ENCODE data around the gene OXGR1. TPM values are rescaled to one million over a fixed set of nuclear protein-coding genes. Genes with fewer than 3 reads are reported as not detected.
A peak's percentile ranks its signal among the peaks of the same experiment; 100 is the strongest.

OXGR1 gene
- total and polyA plus RNA-seq, 4 experiments from 2014 or later = not detected

- no peak overlapping the region for H3K4me3 Mint-ChIP-seq
- Histone ChIP-seq H3K4me1 (ENCODE audit: insufficient read depth, low read length) (no peaks in the 10 kb centered on the region), H3K4me3 (ENCODE audit: low read length in 2 of 2) (no peak overlapping the region), H3K27ac (ENCODE audit: low read depth, low read length) (no peak overlapping the region), H3K9me3 (ENCODE audit: control insufficient read depth in 1 of 2, low read length in 2 of 2) (peaks cover 0 to 20% of the 10 kb centered on the region in 2 donors), H3K36me3 (ENCODE audit: insufficient read depth, low read length) (no peaks in the 10 kb centered on the region), H3K27me3 (ENCODE audit: insufficient read depth, low read length) (no peaks in the 10 kb centered on the region)
- DNase-seq = no peak
- H3K9me3 Mint-ChIP-seq = peaks cover 8 to 36% (median 25%) of the 10 kb centered on the region in 8 donors
- peaks cover 0 to 2% of the 10 kb centered on the region in 2 donors for H3K27me3 Mint-ChIP-seq
- no peaks in the 10 kb centered on the region for H3K4me1 Mint-ChIP-seq
- peaks cover 3 to 5% of the 10 kb centered on the region in 2 donors for H3K36me3 Mint-ChIP-seq
- no peak overlapping the region for H3K27ac Mint-ChIP-seq
- ChIA-PET CTCF (ENCODE audit: partially characterized antibody) (no interaction called here), POLR2A (ENCODE audit: partially characterized antibody) (no interaction called here)
- intact Hi-C loops (cut with micrococcal nuclease) = no loop called here
Measured at GRCh38 chr13:96963786-96964475, 30.3 kb downstream of the OXGR1 start.

- CTCF ChIA-PET (ENCODE audit: partially characterized antibody) = interaction anchor here (0.6 kb wide), 1 partner anchor 146 kb away, joined by 3 read pairs; no protein-coding TSS in a partner anchor
- H3K4me3 ChIP-seq (ENCODE audit: low read length in 2 of 2) = no peak overlapping the region
- Mint-ChIP-seq H3K27me3 (peaks cover 0 to 2% of the 10 kb centered on the region in 2 donors), H3K9me3 (peaks cover 0 to 7% (median under 1%) of the 10 kb centered on the region in 8 donors), H3K4me1 (no peaks in the 10 kb centered on the region), H3K4me3 (no peak overlapping the region), H3K27ac (no peak overlapping the region), H3K36me3 (no peaks in the 10 kb centered on the region)
- intact Hi-C loops (cut with micrococcal nuclease) = no loop called here
- H3K27ac ChIP-seq (ENCODE audit: low read depth, low read length) = no peak overlapping the region
- no peak for DNase-seq
- POLR2A ChIA-PET (ENCODE audit: partially characterized antibody) = no interaction called here
- H3K36me3 ChIP-seq (ENCODE audit: insufficient read depth, low read length) = no peaks in the 10 kb centered on the region
- H3K27me3 ChIP-seq (ENCODE audit: insufficient read depth, low read length) = no peaks in the 10 kb centered on the region
- no peaks in the 10 kb centered on the region for H3K4me1 ChIP-seq (ENCODE audit: insufficient read depth, low read length)
- no peaks in the 10 kb centered on the region for H3K9me3 ChIP-seq (ENCODE audit: control insufficient read depth in 1 of 2, low read length in 2 of 2)
Measured at GRCh38 chr13:96960379-96960778, 33.9 kb downstream of the OXGR1 start.

GRCh38 chr13:96958286-96958891 is 35.9 kb downstream of the OXGR1 start:
- DNase-seq = no peak
- no peaks in the 10 kb centered on the region for H3K36me3 ChIP-seq (ENCODE audit: insufficient read depth, low read length)
- intact Hi-C loops (cut with micrococcal nuclease) = no loop called here
- no peak overlapping the region for H3K4me3 ChIP-seq (ENCODE audit: low read length in 2 of 2)
- H3K9me3 Mint-ChIP-seq = peaks cover 0 to 4% (median 0%) of the 10 kb centered on the region in 8 donors
- ChIA-PET CTCF (ENCODE audit: partially characterized antibody) (interaction anchor here (0.8 to 1.4 kb wide), 5 partner anchors 8 to 1335 kb away, joined by 3 to 7 read pairs (median 3); no protein-coding TSS in a partner anchor), POLR2A (ENCODE audit: partially characterized antibody) (no interaction called here)
- no peak overlapping the region for H3K4me3 Mint-ChIP-seq
- no peak overlapping the region for H3K27ac ChIP-seq (ENCODE audit: low read depth, low read length)
- H3K27me3 ChIP-seq (ENCODE audit: insufficient read depth, low read length) = no peaks in the 10 kb centered on the region
- no peaks in the 10 kb centered on the region for H3K4me1 Mint-ChIP-seq
- H3K27me3 Mint-ChIP-seq = peaks cover 0 to 2% of the 10 kb centered on the region in 2 donors
- no peaks in the 10 kb centered on the region for H3K9me3 ChIP-seq (ENCODE audit: control insufficient read depth in 1 of 2, low read length in 2 of 2)
- H3K4me1 ChIP-seq (ENCODE audit: insufficient read depth, low read length) = no peaks in the 10 kb centered on the region
- no peaks in the 10 kb centered on the region for H3K36me3 Mint-ChIP-seq
- H3K27ac Mint-ChIP-seq = peak overlapping the region in 1 of 7 donors; percentile 2

- no peaks in the 10 kb centered on the region for H3K36me3 ChIP-seq (ENCODE audit: insufficient read depth, low read length)
- no peak for DNase-seq
- Mint-ChIP-seq H3K36me3 (no peaks in the 10 kb centered on the region), H3K9me3 (peaks cover 0 to 4% (median 0%) of the 10 kb centered on the region in 8 donors), H3K4me3 (no peak overlapping the region), H3K27me3 (peaks cover 0 to 2% of the 10 kb centered on the region in 2 donors), H3K27ac (no peak overlapping the region), H3K4me1 (no peaks in the 10 kb centered on the region)
- no peak overlapping the region for H3K4me3 ChIP-seq (ENCODE audit: low read length in 2 of 2)
- no peak overlapping the region for H3K27ac ChIP-seq (ENCODE audit: low read depth, low read length)
- POLR2A ChIA-PET (ENCODE audit: partially characterized antibody) = no interaction called here
- no peaks in the 10 kb centered on the region for H3K9me3 ChIP-seq (ENCODE audit: control insufficient read depth in 1 of 2, low read length in 2 of 2)
- H3K4me1 ChIP-seq (ENCODE audit: insufficient read depth, low read length) = no peaks in the 10 kb centered on the region
- CTCF ChIA-PET (ENCODE audit: partially characterized antibody) = no interaction called here
- H3K27me3 ChIP-seq (ENCODE audit: insufficient read depth, low read length) = no peaks in the 10 kb centered on the region
- intact Hi-C loops (cut with micrococcal nuclease) = no loop called here
Measured at GRCh38 chr13:96952595-96952994, 41.7 kb downstream of the OXGR1 start.

GRCh38 chr13:96948127-96948526 is 46.1 kb downstream of the OXGR1 start:
- intact Hi-C loops (cut with micrococcal nuclease) = no loop called here
- Mint-ChIP-seq H3K27ac (no peak overlapping the region), H3K27me3 (peaks cover 0 to 2% of the 10 kb centered on the region in 2 donors), H3K4me1 (no peaks in the 10 kb centered on the region), H3K4me3 (no peak overlapping the region), H3K36me3 (no peaks in the 10 kb centered on the region), H3K9me3 (peaks cover 0 to 2% (median 0%) of the 10 kb centered on the region in 8 donors)
- Histone ChIP-seq H3K4me3 (ENCODE audit: low read length in 2 of 2) (no peak overlapping the region), H3K36me3 (ENCODE audit: insufficient read depth, low read length) (no peaks in the 10 kb centered on the region), H3K27me3 (ENCODE audit: insufficient read depth, low read length) (no peaks in the 10 kb centered on the region), H3K9me3 (ENCODE audit: control insufficient read depth in 1 of 2, low read length in 2 of 2) (no peaks in the 10 kb centered on the region), H3K27ac (ENCODE audit: low read depth, low read length) (no peak overlapping the region), H3K4me1 (ENCODE audit: insufficient read depth, low read length) (no peaks in the 10 kb centered on the region)
- POLR2A ChIA-PET (ENCODE audit: partially characterized antibody) = no interaction called here
- DNase-seq = no peak
- CTCF ChIA-PET (ENCODE audit: partially characterized antibody) = interaction anchor here (1.5 kb wide), 1 partner anchor 9 kb away, joined by 3 read pairs; no protein-coding TSS in a partner anchor

GRCh38 chr13:96947343-96947910 is 46.8 kb downstream of the OXGR1 start:
- intact Hi-C loops (cut with micrococcal nuclease) = no loop called here
- no peak for DNase-seq
- Mint-ChIP-seq H3K9me3 (peaks cover 0 to 2% (median 0%) of the 10 kb centered on the region in 8 donors), H3K4me1 (no peaks in the 10 kb centered on the region), H3K4me3 (no peak overlapping the region), H3K27me3 (peaks cover 0 to 2% of the 10 kb centered on the region in 2 donors), H3K36me3 (no peaks in the 10 kb centered on the region), H3K27ac (no peak overlapping the region)
- H3K4me1 ChIP-seq (ENCODE audit: insufficient read depth, low read length) = no peaks in the 10 kb centered on the region
- POLR2A ChIA-PET (ENCODE audit: partially characterized antibody) = no interaction called here
- no peaks in the 10 kb centered on the region for H3K9me3 ChIP-seq (ENCODE audit: control insufficient read depth in 1 of 2, low read length in 2 of 2)
- H3K4me3 ChIP-seq (ENCODE audit: low read length in 2 of 2) = no peak overlapping the region
- no peaks in the 10 kb centered on the region for H3K27me3 ChIP-seq (ENCODE audit: insufficient read depth, low read length)
- no peak overlapping the region for H3K27ac ChIP-seq (ENCODE audit: low read depth, low read length)
- H3K36me3 ChIP-seq (ENCODE audit: insufficient read depth, low read length) = no peaks in the 10 kb centered on the region
- CTCF ChIA-PET (ENCODE audit: partially characterized antibody) = interaction anchor here (1.5 kb wide), 1 partner anchor 9 kb away, joined by 3 read pairs; no protein-coding TSS in a partner anchor

GRCh38 chr13:96946709-96947311 is 47.5 kb downstream of the OXGR1 start:
- no peaks in the 10 kb centered on the region for H3K4me1 Mint-ChIP-seq
- ChIA-PET POLR2A (ENCODE audit: partially characterized antibody) (no interaction called here), CTCF (ENCODE audit: partially characterized antibody) (no interaction called here)
- Histone ChIP-seq H3K27me3 (ENCODE audit: insufficient read depth, low read length) (no peaks in the 10 kb centered on the region), H3K4me1 (ENCODE audit: insufficient read depth, low read length) (no peaks in the 10 kb centered on the region), H3K27ac (ENCODE audit: low read depth, low read length) (no peak overlapping the region), H3K9me3 (ENCODE audit: control insufficient read depth in 1 of 2, low read length in 2 of 2) (no peaks in the 10 kb centered on the region), H3K4me3 (ENCODE audit: low read length in 2 of 2) (no peak overlapping the region), H3K36me3 (ENCODE audit: insufficient read depth, low read length) (no peaks in the 10 kb centered on the region)
- H3K36me3 Mint-ChIP-seq = no peaks in the 10 kb centered on the region
- H3K9me3 Mint-ChIP-seq = peaks cover 0 to 2% (median 0%) of the 10 kb centered on the region in 8 donors
- intact Hi-C loops (cut with micrococcal nuclease) = no loop called here
- H3K27me3 Mint-ChIP-seq = peaks cover 0 to 2% of the 10 kb centered on the region in 2 donors
- no peak for DNase-seq
- no peak overlapping the region for H3K4me3 Mint-ChIP-seq
- H3K27ac Mint-ChIP-seq = no peak overlapping the region
